ENCODE measurements around the gene SLC30A10. TPM values are rescaled to one million over a fixed set of nuclear protein-coding genes. Genes with fewer than 3 reads are reported as not detected.
A peak's percentile ranks its signal among the peaks of the same experiment; 100 is the strongest.
"Not testable (repeated sequence)": the region's sequence is repeated elsewhere in the genome, so short reads cannot be mapped to it uniquely, and the experiment has no call there.

SLC30A10 gene
- not detected in 2 replicates for total RNA-seq
- not detected for polyA plus RNA-seq (2012)

- DNase-seq (ENCODE audit: low read depth) = no peak
Observed at GRCh38 chr1:219927956-219928790, at the start of gene SLC30A10. Gene SLC30A10 (minus strand): TSS chr1:219928557. CDS start chr1:219928440, 117 bp downstream.

- DNase-seq (ENCODE audit: low read depth) = no peak
Observed at GRCh38 chr1:219973213-219973612, 44.9 kb upstream of the SLC30A10 start.

GRCh38 chr1:219967361-219967760, 39.0 kb upstream of the SLC30A10 start:
- no peak for DNase-seq (ENCODE audit: low read depth)

DNA sequence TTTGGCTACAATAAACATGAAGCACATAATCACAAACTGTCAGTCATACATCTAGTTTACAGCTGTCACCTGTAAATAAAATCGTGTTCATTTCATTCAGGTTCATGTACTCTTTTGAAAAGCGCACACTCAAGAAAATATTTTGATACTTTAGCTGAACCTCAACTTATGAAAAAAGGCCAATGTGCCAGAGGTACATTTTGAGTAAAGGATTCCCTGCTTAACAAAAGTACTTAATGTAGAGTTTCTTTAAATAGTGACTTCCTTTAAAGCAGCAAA, 37.7 kb upstream of the SLC30A10 start:
- no peak for DNase-seq (ENCODE audit: low read depth)

GRCh38 chr1:219965285-219966070, 37.1 kb upstream of the SLC30A10 start:
- no peak for DNase-seq (ENCODE audit: low read depth)

GRCh38 chr1:219963432-219963831, 35.1 kb upstream of the SLC30A10 start:
- no peak for DNase-seq (ENCODE audit: low read depth)

GRCh38 chr1:219961684-219962083, 33.3 kb upstream of the SLC30A10 start:
- DNase-seq (ENCODE audit: low read depth) = no peak

DNA sequence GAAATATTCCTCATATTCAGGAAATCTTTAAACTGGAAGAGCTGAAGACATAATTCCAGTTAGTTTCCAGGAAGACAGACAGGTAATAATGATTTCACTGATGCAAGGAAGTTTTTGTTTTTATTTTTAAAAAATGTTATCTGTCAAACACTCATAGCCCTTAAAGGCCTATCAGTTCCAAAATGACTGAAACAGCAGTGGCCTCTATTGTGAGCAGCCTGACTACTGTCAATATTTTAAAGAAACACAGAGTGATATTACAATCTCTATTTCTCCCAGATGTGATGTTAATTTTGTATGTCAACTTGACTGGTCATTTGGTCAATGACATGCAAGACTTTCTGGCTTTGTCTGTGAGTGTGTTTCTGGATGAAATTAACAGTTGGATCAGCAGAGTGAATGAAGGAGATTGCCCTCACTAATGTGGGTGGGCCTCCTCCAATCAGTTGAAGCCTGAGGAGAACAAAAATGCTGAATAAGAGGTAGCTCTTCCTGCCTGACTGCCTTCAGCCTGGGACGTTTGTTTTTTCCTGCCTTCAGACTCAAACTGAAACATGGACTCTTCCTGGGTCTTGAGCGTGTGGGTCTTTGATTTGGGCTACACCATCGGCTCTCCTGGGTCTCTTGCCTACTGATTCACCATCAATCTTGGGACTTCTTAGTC, 31.3 kb upstream of the SLC30A10 start:
- DNase-seq (ENCODE audit: low read depth) = no peak

- DNase-seq (ENCODE audit: low read depth) = no peak
Observed at GRCh38 chr1:219958875-219959417, 30.6 kb upstream of the SLC30A10 start.

- DNase-seq (ENCODE audit: low read depth) = no peak
Observed at GRCh38 chr1:219954736-219955421, 26.5 kb upstream of the SLC30A10 start.

- no peak for DNase-seq (ENCODE audit: low read depth)
Observed at GRCh38 chr1:219954052-219954451, 25.7 kb upstream of the SLC30A10 start.

- no peak for DNase-seq (ENCODE audit: low read depth)
Observed at GRCh38 chr1:219952361-219952760, 24.0 kb upstream of the SLC30A10 start.

GRCh38 chr1:219949227-219949626, 20.9 kb upstream of the SLC30A10 start:
- not testable (repeated sequence) for DNase-seq (ENCODE audit: low read depth)

GRCh38 chr1:219948766-219949165, 20.4 kb upstream of the SLC30A10 start:
- DNase-seq (ENCODE audit: low read depth) = not testable (repeated sequence)

GRCh38 chr1:219945795-219946194, 17.4 kb upstream of the SLC30A10 start:
- DNase-seq (ENCODE audit: low read depth) = no peak

GRCh38 chr1:219941179-219942118, 13.1 kb upstream of the SLC30A10 start:
- no peak for DNase-seq (ENCODE audit: low read depth)

DNA sequence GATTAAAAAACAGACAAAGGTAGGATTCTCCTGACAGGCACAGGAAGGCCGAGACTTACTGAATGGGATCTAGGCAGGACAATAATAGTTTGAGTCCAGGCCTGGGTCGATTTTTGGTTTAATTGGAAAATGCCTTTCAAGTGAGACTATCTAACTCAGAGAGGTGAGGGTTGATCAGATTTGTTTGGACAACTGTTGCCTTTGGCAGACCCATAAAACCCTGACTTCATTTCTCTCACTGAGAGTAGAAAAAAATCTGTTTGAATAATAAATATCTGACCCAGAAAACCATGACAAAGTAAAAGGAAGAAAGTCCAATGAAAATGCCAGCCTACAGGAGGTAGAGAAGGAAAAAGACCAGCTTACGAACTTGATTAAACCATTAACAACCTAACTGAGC, 12.3 kb upstream of the SLC30A10 start:
- no peak for DNase-seq (ENCODE audit: low read depth)

GRCh38 chr1:219938706-219939105, 10.3 kb upstream of the SLC30A10 start:
- peak; percentile 34 for DNase-seq (ENCODE audit: low read depth)

DNA sequence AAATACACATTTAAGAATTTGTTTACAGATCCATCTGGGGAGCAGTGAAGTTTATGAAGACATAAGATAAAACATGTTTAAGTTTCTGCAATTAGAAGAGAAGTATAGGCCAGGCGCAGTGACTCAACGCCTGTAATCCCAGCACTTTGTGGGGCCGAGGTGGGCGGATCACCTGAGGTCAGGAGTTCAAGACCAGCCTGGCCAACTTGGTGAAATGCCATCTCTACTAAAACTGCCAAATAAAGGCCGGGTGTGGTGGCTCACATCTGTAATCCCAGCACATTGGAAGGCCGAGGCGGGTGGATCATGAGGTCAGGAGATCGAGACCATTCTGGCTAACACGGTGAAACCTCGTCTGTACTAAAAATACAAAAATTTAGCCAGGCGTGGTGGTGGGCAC, 5.4 kb upstream of the SLC30A10 start:
- DNase-seq (ENCODE audit: low read depth) = not testable (repeated sequence)

GRCh38 chr1:219931033-219931432, 2.7 kb upstream of the SLC30A10 start:
- no peak for DNase-seq (ENCODE audit: low read depth)
